HEK293T (cell line): ENCODE results near the gene TP53I11.

Source experiments
- CTCF ChIA-PET: fragments of 350-600 bp; formaldehyde crosslinking; extraction: SDS; loops from one replicate; lab custom pipeline; 2021; ENCODE audit warnings: antibody characterized with exemption, inconsistent platforms; lab: Yijun Ruan, JAX
- POLR2A ChIA-PET: fragments of 350-600 bp; formaldehyde crosslinking; extraction: SDS; loops from one replicate; lab custom pipeline; 2020; ENCODE audit warnings: antibody characterized with exemption, inconsistent platforms; lab: Yijun Ruan, JAX
- DNase-seq: peaks from one replicate; pipeline ENCODE4 v3.0.0; 2012; ENCODE audit warnings: mixed read lengths; ENCODE audit errors: extremely low spot score
- ARNT ChIP-seq: fragments of 450-650 bp; IDR thresholded peaks from 2 replicates; pipeline ENCODE4 v1.6.1; 2017; ENCODE audit warnings: mild to moderate bottlenecking
- BHLHE40 ChIP-seq: fragments of 450-650 bp; IDR thresholded peaks from 2 replicates; pipeline ENCODE4 v1.6.1; 2016; ENCODE audit warnings: mild to moderate bottlenecking, moderate library complexity, borderline replicate concordance
- CTBP1 ChIP-seq: fragments of 450-650 bp; IDR thresholded peaks from 2 replicates; pipeline ENCODE4 v1.6.1; 2016; ENCODE audit warnings: borderline replicate concordance
- ELF4 ChIP-seq: fragments of 450-650 bp; IDR thresholded peaks from 2 replicates; pipeline ENCODE4 v1.6.1; 2017; ENCODE audit warnings: antibody characterized with exemption
- FOXA1 ChIP-seq: fragments of 450-650 bp; IDR thresholded peaks from 2 replicates; pipeline ENCODE4 v1.6.1; 2016; ENCODE audit warnings: mild to moderate bottlenecking
- FOXK2 ChIP-seq: fragments of 450-650 bp; IDR thresholded peaks from 2 replicates; pipeline ENCODE4 v1.6.1; 2016; ENCODE audit warnings: mild to moderate bottlenecking
- FOXM1 ChIP-seq: fragments of 450-650 bp; IDR thresholded peaks from 2 replicates; pipeline ENCODE4 v1.6.1; 2017; ENCODE audit warnings: mild to moderate bottlenecking, borderline replicate concordance
- HDGF ChIP-seq: fragments of 450-650 bp; IDR thresholded peaks from 2 replicates; pipeline ENCODE4 v1.6.1; 2017; ENCODE audit warnings: antibody characterized with exemption, borderline replicate concordance
- L3MBTL2 ChIP-seq: fragments of 450-650 bp; conservative IDR thresholded peaks from 2 replicates; pipeline ENCODE4 v1.6.1; 2016; ENCODE audit warnings: mild to moderate bottlenecking
- LEF1 ChIP-seq: fragments of 450-650 bp; IDR thresholded peaks from 2 replicates; pipeline ENCODE4 v1.6.1; 2017; ENCODE audit warnings: mild to moderate bottlenecking, borderline replicate concordance
- NFRKB ChIP-seq: fragments of 450-650 bp; IDR thresholded peaks from 2 replicates; pipeline ENCODE4 v1.6.1; 2016; ENCODE audit warnings: mild to moderate bottlenecking, moderate library complexity
- SP1 ChIP-seq: fragments of 450-650 bp; IDR thresholded peaks from 2 replicates; pipeline ENCODE4 v1.6.1; 2017
- SUZ12 ChIP-seq: fragments of 450-650 bp; IDR thresholded peaks from 2 replicates; pipeline ENCODE4 v1.6.1; 2016; ENCODE audit warnings: mild to moderate bottlenecking
- TARDBP ChIP-seq: fragments of 450-650 bp; IDR thresholded peaks from 2 replicates; pipeline ENCODE4 v1.6.1; 2016
- ZNF384 ChIP-seq: fragments of 450-650 bp; IDR thresholded peaks from 2 replicates; pipeline ENCODE4 v1.6.1; 2016
- TF ChIP-seq, protein P1 (sequence below): fragments of 450-650 bp; IDR thresholded peaks from 2 replicates; pipeline ENCODE4 v1.6.1; 2016

The TP53I11 gene

DNA sequence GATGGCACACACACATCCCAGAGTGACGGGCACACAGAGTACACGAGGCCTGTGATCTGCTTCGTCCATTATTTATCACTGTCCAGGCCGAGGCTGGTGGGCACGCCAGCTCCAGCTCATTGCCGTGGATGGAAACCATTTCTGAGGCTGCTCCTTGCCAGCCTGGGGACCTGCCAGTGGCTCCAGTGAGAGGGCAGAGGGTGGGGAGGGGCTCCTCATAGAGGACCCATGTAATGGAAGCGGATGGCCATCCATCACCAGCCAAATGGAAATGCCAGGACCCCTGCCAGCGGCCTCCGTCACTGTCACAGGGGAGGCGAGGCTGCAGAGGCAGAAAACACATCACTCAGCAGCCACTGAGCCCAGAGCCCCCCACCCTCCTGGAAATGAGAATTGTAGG is 35.7 kb downstream of the TP53I11 start:
- TF ChIP-seq BHLHE40 (no peak), SP1 (no peak), TARDBP (no peak), L3MBTL2 (no peak), LEF1 (no peak), ELF4 (no peak), ZNF384 (no peak), SUZ12 (no peak), FOXM1 (no peak), ARNT (no peak), CTBP1 (no peak), FOXK2 (no peak), FOXA1 (no peak)
- TF ChIP-seq, protein P1, sequence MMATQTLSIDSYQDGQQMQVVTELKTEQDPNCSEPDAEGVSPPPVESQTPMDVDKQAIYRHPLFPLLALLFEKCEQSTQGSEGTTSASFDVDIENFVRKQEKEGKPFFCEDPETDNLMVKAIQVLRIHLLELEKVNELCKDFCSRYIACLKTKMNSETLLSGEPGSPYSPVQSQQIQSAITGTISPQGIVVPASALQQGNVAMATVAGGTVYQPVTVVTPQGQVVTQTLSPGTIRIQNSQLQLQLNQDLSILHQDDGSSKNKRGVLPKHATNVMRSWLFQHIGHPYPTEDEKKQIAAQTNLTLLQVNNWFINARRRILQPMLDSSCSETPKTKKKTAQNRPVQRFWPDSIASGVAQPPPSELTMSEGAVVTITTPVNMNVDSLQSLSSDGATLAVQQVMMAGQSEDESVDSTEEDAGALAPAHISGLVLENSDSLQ = no peak

GRCh38 chr11:44914105-44914504 is 36.6 kb downstream of the TP53I11 start:
- no peak for DNase-seq
- TF ChIP-seq, protein P1 = no peak
- TF ChIP-seq NFRKB = no peak
- no peak for TF ChIP-seq SP1
- ChIA-PET CTCF (interaction anchor here (0.7 kb wide), 1 partner anchor 13 kb away, joined by 5 read pairs; no protein-coding TSS in a partner anchor), POLR2A (no interaction called here)

More for the DNA sequence above, 35.7 kb downstream of the TP53I11 start:
- no peak for DNase-seq
- POLR2A ChIA-PET = no interaction called here
- CTCF ChIA-PET = interaction anchor here (1.2 kb wide), 1 partner anchor 12 kb away, joined by 3 read pairs; no protein-coding TSS in a partner anchor

DNA sequence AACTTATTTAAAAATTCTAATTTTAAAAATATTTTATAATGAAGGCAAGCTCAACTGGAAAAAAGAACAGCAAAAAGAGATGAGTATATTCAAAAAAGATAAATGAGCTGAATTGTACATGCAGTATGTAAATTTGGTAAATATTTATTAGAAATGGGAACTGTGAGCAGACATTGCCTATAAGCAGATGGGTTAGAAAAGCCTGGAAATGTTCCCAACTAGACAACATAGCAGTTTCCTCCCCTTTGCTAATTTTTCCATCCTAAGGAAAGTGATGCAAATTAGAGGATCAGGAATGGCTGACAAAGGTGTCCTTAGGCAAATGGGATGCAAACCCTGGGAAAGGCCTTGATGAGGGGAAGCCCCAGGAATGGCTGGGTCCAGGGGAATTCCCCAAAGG is 37.2 kb downstream of the TP53I11 start:
- no peak for TF ChIP-seq CTBP1
- TF ChIP-seq FOXM1 = no peak
- TF ChIP-seq FOXK2 = no peak
- no peak for TF ChIP-seq SUZ12
- no peak for TF ChIP-seq FOXA1
- TF ChIP-seq LEF1 = no peak
- no peak for TF ChIP-seq L3MBTL2
- TF ChIP-seq HDGF = no peak
- no peak for TF ChIP-seq NFRKB
- no peak for TF ChIP-seq ARNT
- TF ChIP-seq BHLHE40 = no peak
- DNase-seq = no peak
- CTCF ChIA-PET = interaction anchor here (0.7 kb wide), 1 partner anchor 14 kb away, joined by 5 read pairs; no protein-coding TSS in a partner anchor
- POLR2A ChIA-PET = no interaction called here

DNA sequence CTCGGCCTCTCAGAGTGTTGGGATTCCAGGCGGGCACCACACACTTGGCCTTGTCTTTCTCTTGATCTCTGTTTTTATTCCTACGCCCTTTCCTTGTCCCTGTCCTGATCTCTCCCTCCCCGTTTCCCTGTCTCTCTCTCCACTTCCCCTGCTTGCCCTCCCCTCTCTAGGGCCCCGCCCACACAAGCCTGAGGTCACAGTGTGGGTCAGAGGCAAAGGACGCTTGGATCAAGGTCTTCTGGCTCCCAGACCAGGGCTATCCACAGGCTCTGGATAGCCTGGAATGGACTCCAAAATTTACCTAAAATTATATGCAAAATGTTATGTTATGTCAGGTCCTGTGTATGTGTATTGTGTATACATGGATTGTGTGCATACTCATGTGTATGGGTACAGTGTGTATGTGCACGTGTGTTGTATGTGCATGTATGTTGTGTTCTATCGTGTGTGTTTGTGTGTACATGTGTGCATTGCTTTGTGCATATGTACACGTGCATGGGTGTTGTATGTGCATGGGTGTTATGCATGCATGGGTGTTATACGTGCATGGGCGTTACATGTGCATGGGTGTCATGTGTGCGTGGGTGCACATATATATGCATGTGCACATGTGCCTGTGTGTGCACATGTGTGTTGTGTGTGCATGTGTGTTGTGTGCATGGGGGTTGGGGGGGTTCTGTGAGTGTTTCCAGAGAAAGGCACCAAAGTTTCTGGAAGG is 38.3 kb downstream of the TP53I11 start:
- POLR2A ChIA-PET = no interaction called here
- DNase-seq = no peak
- CTCF ChIA-PET = interaction anchor here (1.3 to 2.1 kb wide), 3 partner anchors 284 to 290 kb away, joined by 3 to 12 read pairs (median 7); no protein-coding TSS in a partner anchor
- no peak for TF ChIP-seq NFRKB
- no peak for TF ChIP-seq SUZ12

GRCh38 chr11:44911029-44911814 is 39.5 kb downstream of the TP53I11 start:
- TF ChIP-seq, protein P1 = peak; percentile 81
- no peak for TF ChIP-seq FOXM1
- POLR2A ChIA-PET = no interaction called here
- CTCF ChIA-PET = interaction anchor here (0.5 to 2.1 kb wide), 18 partner anchors 13 to 396 kb away, joined by 3 to 12 read pairs (median 3); no protein-coding TSS in a partner anchor
- peak; percentile 80 for DNase-seq

DNA sequence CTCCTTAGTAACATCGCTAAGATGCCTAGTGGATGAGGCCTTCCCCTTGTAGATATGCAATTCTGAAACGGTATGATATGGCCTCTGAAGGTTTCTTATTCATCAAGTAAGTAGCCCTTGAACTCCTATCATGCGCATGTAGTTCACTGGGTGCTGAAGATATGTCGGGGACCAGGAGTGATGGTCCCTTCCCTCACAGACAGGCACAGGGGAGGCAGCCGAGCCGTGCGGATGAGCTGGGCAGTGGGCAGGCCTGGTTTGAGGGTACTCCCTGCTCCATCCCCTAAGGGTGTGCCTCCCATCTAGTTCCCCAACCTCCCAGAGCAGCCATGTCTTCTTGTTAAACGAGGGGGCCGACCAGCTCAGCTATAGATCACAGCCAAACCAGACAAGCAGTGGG is 40.1 kb downstream of the TP53I11 start:
- ChIA-PET CTCF (interaction anchor here (0.5 to 2.1 kb wide), 8 partner anchors 13 to 386 kb away, joined by 3 to 12 read pairs (median 4); no protein-coding TSS in a partner anchor), POLR2A (no interaction called here)
- DNase-seq = no peak
- TF ChIP-seq ELF4 (no peak), FOXM1 (no peak)
- TF ChIP-seq, protein P1 = no peak
